HG02610 (cell line): ENCODE results near the gene NLGN2.

Experiments
- ATAC-seq: cut with Tn5 transposase; IDR thresholded peaks from one replicate; pipeline ENCODE4 v1.9.1; 2021; ENCODE audit warnings: mild to moderate bottlenecking, moderate library complexity; ENCODE audit not compliant: unreplicated experiment

Gene NLGN2

DNA sequence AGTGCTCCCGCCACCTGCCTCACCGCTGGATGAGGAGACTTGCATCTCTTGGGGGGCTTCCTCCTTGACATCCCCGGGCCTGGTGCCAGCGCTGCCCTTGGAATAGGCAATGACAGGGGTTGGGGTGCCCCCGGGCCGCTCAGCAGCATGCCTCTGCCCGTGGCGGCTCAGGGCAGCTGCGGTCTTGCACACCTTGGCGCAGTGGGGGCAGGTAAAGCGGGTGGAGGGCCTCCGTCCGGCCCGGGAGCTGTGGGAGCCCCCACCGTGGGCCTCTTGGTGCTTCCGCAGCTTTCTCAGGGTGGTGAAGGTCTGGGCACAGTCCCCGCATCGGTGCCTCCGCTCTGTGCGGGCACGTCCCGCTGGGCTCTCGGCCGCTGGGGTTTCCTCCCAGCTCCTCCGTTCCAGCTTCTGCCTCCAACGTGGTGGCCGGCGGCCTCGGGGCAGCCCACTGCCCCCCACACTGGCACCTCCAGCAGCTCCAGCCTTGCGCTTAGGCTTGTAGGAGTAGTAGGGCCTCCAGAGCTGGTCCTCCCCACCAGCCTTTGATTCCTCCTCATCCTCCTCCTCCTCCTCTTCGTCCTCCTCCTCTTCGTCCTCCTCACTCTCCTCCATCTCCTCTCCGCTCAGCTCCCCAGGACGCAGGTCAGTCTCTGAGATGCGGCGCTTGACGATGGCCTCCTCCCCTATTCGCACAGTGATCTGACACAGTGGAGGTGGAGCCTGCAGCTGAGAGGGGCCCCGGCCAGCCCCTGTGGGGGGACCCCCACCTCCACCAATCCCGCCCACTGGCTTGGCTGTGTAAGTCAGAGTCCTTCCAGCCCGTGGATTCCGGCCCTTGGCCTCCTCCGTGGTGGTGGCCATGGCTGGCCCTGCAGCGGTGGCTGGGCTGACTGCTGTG is 55.1 kb downstream of the NLGN2 start:
- no peak for ATAC-seq

GRCh38 chr17:7463372-7463846 is 55.8 kb downstream of the NLGN2 start:
- ATAC-seq: no peak

DNA sequence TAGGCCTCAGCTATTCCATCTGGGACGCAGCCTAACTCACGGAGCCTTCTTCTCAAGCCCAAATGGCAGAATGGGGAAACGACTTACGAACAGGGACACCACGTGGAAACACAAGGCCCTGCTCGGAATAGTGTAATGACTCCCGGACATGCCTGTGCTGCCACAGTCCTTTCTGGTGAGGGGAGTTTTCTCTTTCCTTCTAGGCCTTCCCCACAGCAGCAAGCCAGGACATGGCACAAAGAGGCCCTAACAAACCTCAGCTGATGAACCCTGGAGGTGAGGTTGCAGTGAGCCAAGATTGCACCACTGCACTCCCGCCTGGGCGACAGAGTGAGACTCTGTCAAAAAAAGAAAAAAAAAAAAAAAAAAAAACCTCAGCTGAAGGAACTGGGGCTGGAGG is 56.4 kb downstream of the NLGN2 start:
- no peak for ATAC-seq

GRCh38 chr17:7465597-7466275 is 58.1 kb downstream of the NLGN2 start:
- no peak for ATAC-seq

DNA sequence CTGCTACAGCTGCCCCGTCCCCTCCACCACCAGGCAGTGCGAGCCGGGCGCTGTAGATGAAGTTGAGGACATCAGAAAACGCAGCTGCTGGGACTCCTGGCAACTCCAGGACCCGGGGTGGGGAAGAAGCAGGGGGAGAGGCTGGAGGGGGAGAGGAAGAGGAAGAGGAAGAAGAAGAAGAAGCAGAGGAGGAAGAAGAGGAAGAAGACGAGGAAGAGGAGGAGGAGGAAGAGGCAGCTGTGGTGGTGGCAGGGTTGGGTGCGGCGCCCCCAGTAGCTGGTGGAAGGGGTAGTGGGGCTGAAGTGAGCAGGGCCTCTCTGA is 58.6 kb downstream of the NLGN2 start:
- ATAC-seq: no peak

- no peak for ATAC-seq
Measured at GRCh38 chr17:7466639-7467341, 59.1 kb downstream of the NLGN2 start.

- no peak for ATAC-seq
Measured at GRCh38 chr17:7467498-7467897, 59.9 kb downstream of the NLGN2 start.

- no peak for ATAC-seq
Measured at GRCh38 chr17:7468290-7468689, 60.6 kb downstream of the NLGN2 start.

GRCh38 chr17:7468804-7469389 is 61.3 kb downstream of the NLGN2 start:
- no peak for ATAC-seq
